Activated T-helper 2 cell treated with anti-CD3 and anti-CD28 coated beads, Interferon-gamma antibody, Interleukin-2, Interleukin-4, amounts not matched to agents 10 μg/mL and 5 μg/mL and 100 μg/mL, durations not matched to agents 14 hours and 24 hours and 36 hours (primary cell): ENCODE data around the gene SAMMSON. TPM values are rescaled to one million over a fixed set of nuclear protein-coding genes. Genes with fewer than 3 reads are reported as not detected.

Experiments
- DNase-seq: peaks from one replicate; pipeline ENCODE4 v3.0.0; 2021; ENCODE audit warnings: low spot score
- H3K27ac Mint-ChIP-seq: one replicate; pipeline ENCODE4 v1.8.0; 2021; ENCODE audit warnings: mixed read lengths
- H3K27me3 Mint-ChIP-seq: one replicate; pipeline ENCODE4 v1.8.0; 2021; ENCODE audit warnings: low read depth, mixed read lengths
- H3K36me3 Mint-ChIP-seq: one replicate; pipeline ENCODE4 v1.8.0; 2021; ENCODE audit warnings: low read depth, mixed read lengths
- H3K4me1 Mint-ChIP-seq: one replicate; pipeline ENCODE4 v1.8.0; 2021; ENCODE audit warnings: low read depth, mixed read lengths
- H3K4me3 Mint-ChIP-seq: one replicate; pipeline ENCODE4 v1.8.0; 2021; ENCODE audit warnings: low read depth, mild to moderate bottlenecking, moderate library complexity, mixed read lengths
- H3K9me3 Mint-ChIP-seq: one replicate; pipeline ENCODE4 v1.8.0; 2021; ENCODE audit warnings: mixed read lengths
- intact Hi-C: fragments of 100-400 bp; cut with micrococcal nuclease; formaldehyde crosslinking; loops from one replicate; pipeline ENCODE4 v1.15.1; 2023
- total RNA-seq: library from RNA; stranded (reverse); gene quantifications from 2 replicates; pipeline ENCODE4 v1.2.3, GENCODE V29; 2022

The SAMMSON gene
- total RNA-seq, 1 donor from 2014 or later, result not detected

- intact Hi-C loops, result no loop called here
- Mint-ChIP-seq H3K36me3 (no peaks in the 10 kb centered on the region), H3K4me3 (no peak overlapping the region), H3K27me3 (no peaks in the 10 kb centered on the region), H3K4me1 (no peaks in the 10 kb centered on the region), H3K27ac (no peak overlapping the region), H3K9me3 (no peaks in the 10 kb centered on the region)
- no peak for DNase-seq
These were observed 5.8 kb upstream of the SAMMSON start for GRCh38 chr3:69993757-69994156.

DNA sequence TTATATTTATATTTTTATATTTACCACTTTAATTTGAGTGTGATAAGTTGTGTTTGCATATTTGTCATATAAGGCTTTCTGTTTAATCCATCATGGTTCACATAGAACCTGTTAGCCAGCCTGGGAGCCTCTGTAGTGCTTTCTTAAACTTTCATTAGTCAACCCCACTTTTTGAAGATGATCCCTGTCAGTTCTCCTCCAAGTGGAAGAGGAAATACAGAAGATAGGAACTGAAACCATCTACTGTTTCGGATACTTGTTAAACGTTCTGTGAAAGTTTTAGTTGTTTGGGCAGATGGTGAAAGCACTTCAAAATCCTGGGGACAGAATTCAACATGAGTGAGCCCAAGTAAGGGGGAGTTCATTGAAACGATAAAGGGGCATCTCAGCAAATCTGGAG is 4.6 kb upstream of the SAMMSON start:
- intact Hi-C loops, result no loop called here
- no peak overlapping the region for H3K4me3 Mint-ChIP-seq
- no peaks in the 10 kb centered on the region for H3K27me3 Mint-ChIP-seq
- no peaks in the 10 kb centered on the region for H3K9me3 Mint-ChIP-seq
- H3K36me3 Mint-ChIP-seq, result no peaks in the 10 kb centered on the region
- DNase-seq, result no peak
- H3K27ac Mint-ChIP-seq, result no peak overlapping the region
- H3K4me1 Mint-ChIP-seq, result no peaks in the 10 kb centered on the region

DNA sequence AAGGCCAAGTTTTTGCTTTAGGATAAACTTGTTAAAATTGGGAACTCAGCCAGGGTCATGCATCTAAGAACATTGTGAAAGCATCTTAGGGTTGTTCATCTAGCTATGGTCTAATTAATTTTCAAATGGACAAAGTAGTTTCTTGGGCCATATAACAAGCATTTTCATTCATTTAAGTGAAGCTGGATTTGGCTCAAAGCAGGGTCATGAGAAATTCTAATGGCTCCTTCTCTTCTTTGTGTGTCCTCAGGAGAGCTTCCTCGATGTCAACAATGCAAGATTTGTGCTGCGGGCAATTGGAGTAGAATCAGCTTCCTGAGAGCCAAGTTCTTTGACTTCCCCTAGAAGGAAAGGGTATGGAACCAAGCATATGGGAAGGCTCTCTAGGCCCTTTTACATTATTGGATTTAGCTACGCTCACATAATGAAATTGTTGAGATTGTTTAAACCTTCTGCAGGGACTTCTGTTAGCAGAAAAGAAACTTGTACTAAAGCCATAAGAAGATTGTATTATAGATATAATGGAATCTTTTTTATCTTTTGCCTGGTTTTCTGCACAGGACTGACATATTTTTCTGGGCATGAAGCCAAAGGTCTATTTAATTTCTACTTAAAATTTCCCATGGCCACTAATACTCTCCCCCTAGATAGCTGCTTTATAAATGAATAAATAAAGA is 1.8 kb upstream of the SAMMSON start:
- H3K4me3 Mint-ChIP-seq, result no peak overlapping the region
- no peaks in the 10 kb centered on the region for H3K36me3 Mint-ChIP-seq
- no peak for DNase-seq
- intact Hi-C loops, result no loop called here
- H3K4me1 Mint-ChIP-seq, result no peaks in the 10 kb centered on the region
- H3K27ac Mint-ChIP-seq, result no peak overlapping the region
- H3K27me3 Mint-ChIP-seq, result no peaks in the 10 kb centered on the region
- H3K9me3 Mint-ChIP-seq, result no peaks in the 10 kb centered on the region

DNA sequence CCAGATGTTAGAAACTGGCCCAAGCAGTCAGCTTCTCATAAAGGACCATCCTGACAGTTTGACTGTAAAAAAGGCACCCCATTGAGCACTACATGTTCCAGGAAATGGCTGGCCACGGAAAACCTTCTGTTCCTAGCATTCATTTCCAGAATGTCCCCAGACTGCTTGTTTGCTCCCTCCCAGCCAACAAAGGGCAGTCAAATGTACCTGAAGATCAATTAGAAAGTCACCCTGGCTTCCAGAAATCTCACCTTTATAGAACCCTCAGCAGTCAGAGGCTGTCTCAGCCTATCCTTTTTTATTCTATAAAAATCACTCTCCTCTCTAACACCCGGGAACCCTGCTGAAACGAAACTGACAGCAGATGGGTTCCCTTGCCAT is 784 bp upstream of the SAMMSON start:
- Mint-ChIP-seq H3K27me3 (no peaks in the 10 kb centered on the region), H3K9me3 (no peaks in the 10 kb centered on the region), H3K36me3 (no peaks in the 10 kb centered on the region), H3K4me3 (no peak overlapping the region), H3K27ac (no peak overlapping the region), H3K4me1 (no peaks in the 10 kb centered on the region)
- intact Hi-C loops, result no loop called here
- no peak for DNase-seq

- H3K27ac Mint-ChIP-seq, result no peak overlapping the region
- no peaks in the 10 kb centered on the region for H3K4me1 Mint-ChIP-seq
- H3K27me3 Mint-ChIP-seq, result no peaks in the 10 kb centered on the region
- H3K9me3 Mint-ChIP-seq, result no peaks in the 10 kb centered on the region
- no peak overlapping the region for H3K4me3 Mint-ChIP-seq
- no peak for DNase-seq
- H3K36me3 Mint-ChIP-seq, result no peaks in the 10 kb centered on the region
- intact Hi-C loops, result no loop called here
These were observed 486 bp downstream of the SAMMSON start for GRCh38 chr3:70000028-70000410.

DNA sequence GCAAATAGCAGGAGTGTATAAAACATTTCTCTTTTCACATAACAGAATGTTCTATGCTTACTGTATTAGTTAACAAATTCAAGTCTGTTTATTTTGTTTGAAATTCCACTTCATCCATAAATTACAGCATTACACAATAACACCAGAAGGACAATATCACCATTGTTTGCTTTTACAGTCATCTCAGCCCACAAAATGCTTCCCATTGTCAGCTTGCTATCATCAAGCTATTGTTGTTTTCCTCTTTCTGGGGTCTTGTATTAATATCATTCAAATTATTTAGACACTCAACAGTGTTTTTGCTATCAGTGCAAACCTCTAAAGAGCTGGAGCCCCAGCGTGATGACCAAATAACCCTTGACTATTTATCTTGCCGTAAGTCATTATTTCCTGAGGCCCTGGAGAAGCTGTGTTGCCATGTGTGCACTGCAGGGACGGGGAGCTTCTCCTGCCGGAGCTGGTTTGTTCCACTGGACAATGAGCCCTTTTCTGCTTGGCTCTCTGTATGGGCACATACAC is 1.1 kb downstream of the SAMMSON start:
- no peaks in the 10 kb centered on the region for H3K9me3 Mint-ChIP-seq
- no peak overlapping the region for H3K27ac Mint-ChIP-seq
- H3K27me3 Mint-ChIP-seq, result no peaks in the 10 kb centered on the region
- intact Hi-C loops, result no loop called here
- no peak overlapping the region for H3K4me3 Mint-ChIP-seq
- no peaks in the 10 kb centered on the region for H3K36me3 Mint-ChIP-seq
- DNase-seq, result no peak
- no peaks in the 10 kb centered on the region for H3K4me1 Mint-ChIP-seq

DNA sequence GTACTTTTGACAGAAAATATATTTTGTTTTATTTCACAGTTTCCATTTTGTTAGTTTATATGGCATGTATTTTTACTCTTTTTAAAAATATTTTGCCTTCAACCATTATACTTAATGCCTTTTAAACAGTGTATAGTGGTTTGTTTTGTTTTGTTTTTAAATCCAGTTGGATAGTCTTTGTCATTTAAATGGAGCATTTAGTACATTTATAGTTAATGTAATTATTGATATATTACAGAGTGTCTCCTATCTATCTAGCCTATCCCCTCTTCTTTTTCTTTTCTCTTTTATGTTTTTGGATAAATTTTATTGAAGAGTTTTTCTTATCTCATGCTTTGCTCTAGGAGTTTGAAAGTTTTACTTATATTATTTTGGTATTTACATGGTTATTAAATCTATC is 3.6 kb downstream of the SAMMSON start:
- intact Hi-C loops, result no loop called here

DNA sequence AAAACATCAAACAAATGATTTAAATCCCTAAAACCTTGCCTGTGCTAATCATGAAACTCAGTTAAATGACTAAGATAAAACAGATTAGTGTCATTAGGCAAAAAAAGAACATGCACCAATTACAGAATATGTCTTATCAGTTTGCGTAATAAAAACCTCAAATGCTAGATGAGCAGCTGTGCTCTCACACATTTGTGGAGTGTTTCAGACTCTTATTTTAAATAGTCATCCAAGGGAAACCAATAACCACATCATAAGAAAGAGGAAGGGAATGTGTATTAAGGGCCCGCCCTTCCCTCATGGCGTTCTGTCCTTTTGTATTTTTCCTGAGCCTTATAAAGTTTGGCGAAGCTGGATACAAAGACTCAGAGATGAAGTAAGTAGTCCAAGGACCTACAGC is 6.6 kb downstream of the SAMMSON start:
- Mint-ChIP-seq H3K36me3 (no peaks in the 10 kb centered on the region), H3K27me3 (no peaks in the 10 kb centered on the region), H3K27ac (no peak overlapping the region), H3K4me3 (no peak overlapping the region), H3K9me3 (no peaks in the 10 kb centered on the region), H3K4me1 (no peaks in the 10 kb centered on the region)
- no peak for DNase-seq
- intact Hi-C loops, result no loop called here

More for the DNA sequence above, 3.6 kb downstream of the SAMMSON start:
- Mint-ChIP-seq H3K4me3 (no peak overlapping the region), H3K36me3 (no peaks in the 10 kb centered on the region), H3K27ac (no peak overlapping the region), H3K4me1 (no peaks in the 10 kb centered on the region), H3K27me3 (no peaks in the 10 kb centered on the region), H3K9me3 (no peaks in the 10 kb centered on the region)
- DNase-seq, result no peak

GRCh38 chr3:70010346-70010745 is 10.8 kb downstream of the SAMMSON start:
- Mint-ChIP-seq H3K4me1 (no peaks in the 10 kb centered on the region), H3K36me3 (no peaks in the 10 kb centered on the region), H3K4me3 (no peak overlapping the region), H3K27me3 (no peaks in the 10 kb centered on the region), H3K9me3 (no peaks in the 10 kb centered on the region), H3K27ac (no peak overlapping the region)
- intact Hi-C loops, result no loop called here
- DNase-seq, result no peak

DNA sequence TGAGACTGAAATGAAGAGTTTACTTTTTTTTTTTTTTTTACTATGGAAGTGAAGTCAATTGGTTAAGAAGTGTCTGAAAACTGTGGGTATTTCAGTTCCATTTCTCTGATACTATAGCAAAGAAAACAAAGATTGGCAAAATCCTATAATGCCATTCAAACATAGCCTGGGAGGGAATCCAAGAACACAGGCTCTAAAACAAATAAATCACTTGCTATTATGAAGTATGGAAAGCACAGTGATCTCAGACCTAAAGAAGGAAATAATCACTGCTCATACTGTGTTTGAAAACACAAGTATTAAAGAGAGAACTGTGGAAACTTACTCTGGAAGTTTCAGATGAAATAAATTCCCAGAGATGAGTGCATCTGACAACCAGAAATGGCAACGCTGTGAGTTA is 12.0 kb downstream of the SAMMSON start:
- no peaks in the 10 kb centered on the region for H3K9me3 Mint-ChIP-seq
- H3K4me3 Mint-ChIP-seq, result no peak overlapping the region
- intact Hi-C loops, result no loop called here
- no peak for DNase-seq
- H3K4me1 Mint-ChIP-seq, result no peaks in the 10 kb centered on the region
- no peak overlapping the region for H3K27ac Mint-ChIP-seq
- no peaks in the 10 kb centered on the region for H3K36me3 Mint-ChIP-seq
- no peaks in the 10 kb centered on the region for H3K27me3 Mint-ChIP-seq

DNA sequence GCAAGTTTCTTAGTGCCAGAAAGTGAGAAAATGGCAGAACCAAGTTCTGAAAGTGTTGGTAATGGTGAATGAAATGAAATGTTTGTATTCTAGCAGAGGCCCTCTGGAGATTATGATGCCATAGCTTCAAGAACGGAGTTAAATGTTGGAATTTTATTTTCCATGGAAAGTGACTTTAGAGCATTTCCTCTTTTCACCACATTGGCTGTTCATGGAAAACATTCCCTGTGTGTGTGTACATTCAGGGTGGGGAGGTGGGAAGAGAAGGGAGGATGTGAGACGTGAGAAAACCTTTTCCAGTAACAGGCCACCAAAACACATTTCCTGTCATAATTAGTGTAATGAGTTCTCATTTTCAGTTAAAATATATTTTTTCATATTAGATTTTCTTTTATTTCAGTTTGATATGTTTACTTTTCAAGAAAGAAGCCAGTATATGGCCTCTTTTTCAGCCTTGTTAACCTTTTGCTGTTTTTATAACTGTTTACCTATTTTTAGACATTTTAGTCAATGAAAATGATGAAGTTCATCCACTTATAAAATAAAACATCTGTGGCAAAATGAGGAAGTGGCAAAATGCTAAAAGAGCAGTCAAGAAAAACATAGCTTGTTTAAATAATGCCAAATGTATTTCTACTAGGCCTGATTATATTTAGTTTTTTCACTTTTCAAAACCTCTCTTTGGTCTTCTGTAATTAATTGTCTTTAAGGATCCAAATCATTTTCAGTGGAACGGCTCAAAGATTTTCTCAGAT is 21.6 kb downstream of the SAMMSON start:
- Mint-ChIP-seq H3K4me3 (no peak overlapping the region), H3K36me3 (no peaks in the 10 kb centered on the region), H3K4me1 (no peaks in the 10 kb centered on the region), H3K9me3 (no peaks in the 10 kb centered on the region), H3K27me3 (no peaks in the 10 kb centered on the region), H3K27ac (no peak overlapping the region)
- DNase-seq, result no peak
- intact Hi-C loops, result no loop called here

- Mint-ChIP-seq H3K9me3 (no peaks in the 10 kb centered on the region), H3K4me3 (no peak overlapping the region), H3K27ac (no peak overlapping the region), H3K27me3 (no peaks in the 10 kb centered on the region), H3K36me3 (no peaks in the 10 kb centered on the region), H3K4me1 (no peaks in the 10 kb centered on the region)
- intact Hi-C loops, result no loop called here
- no peak for DNase-seq
These were observed 28.8 kb downstream of the SAMMSON start for GRCh38 chr3:70028361-70028760.

DNA sequence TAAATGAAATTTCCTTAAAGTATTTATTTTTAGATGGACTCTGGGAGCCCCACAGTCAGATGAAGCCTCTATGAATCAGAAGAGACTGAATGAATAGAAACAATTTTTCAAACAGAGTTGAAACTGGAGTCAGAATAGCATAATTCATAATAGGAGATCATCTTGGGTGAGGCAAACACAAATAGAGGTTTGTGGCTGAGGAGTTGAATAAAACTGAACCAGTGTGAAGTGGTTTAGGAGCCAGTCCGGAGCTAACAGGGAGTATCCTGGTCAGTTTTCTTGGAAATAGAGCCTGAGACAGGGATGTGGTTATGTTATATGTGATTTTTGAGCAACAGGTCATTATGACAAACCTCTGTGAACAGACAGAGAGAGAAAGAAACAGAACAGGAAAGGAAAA is 39.2 kb downstream of the SAMMSON start:
- no peak for DNase-seq
- no peak overlapping the region for H3K27ac Mint-ChIP-seq
- intact Hi-C loops, result no loop called here
- no peak overlapping the region for H3K4me3 Mint-ChIP-seq
- no peaks in the 10 kb centered on the region for H3K27me3 Mint-ChIP-seq
- no peaks in the 10 kb centered on the region for H3K9me3 Mint-ChIP-seq
- no peaks in the 10 kb centered on the region for H3K4me1 Mint-ChIP-seq
- no peaks in the 10 kb centered on the region for H3K36me3 Mint-ChIP-seq
